Measurements from ENCODE around the gene NPAS3.

The NPAS3 gene

DNA sequence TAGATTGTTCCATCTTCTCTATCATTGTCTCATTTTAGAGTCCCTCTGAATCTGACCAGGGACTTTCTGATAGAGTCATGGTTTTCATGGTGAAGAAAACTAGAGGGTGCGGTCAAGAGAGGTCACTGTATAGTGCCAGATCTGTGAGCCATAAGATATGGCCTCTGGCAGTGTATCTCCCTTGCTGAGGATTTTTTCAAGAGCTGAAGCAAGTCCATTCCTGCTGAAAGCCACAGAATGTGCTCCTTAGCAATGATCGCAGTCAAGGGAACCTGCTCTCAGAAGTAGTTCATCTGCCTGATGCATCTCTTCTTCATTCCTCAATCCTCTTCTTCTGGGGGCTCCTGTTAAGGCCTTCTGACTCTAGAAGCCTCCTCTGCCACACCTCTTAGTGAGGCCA lies 607.0 kb downstream of the NPAS3 start:
- TF ChIP-seq TAF1 (IDR thresholded peaks at IDR 0.05; ENCODE audit: borderline replicate concordance, insufficient read depth, low read length) (no peak), SIN3A (IDR thresholded peaks at IDR 0.05; ENCODE audit: borderline replicate concordance, insufficient read depth, low read length) (no peak), FOXP2 (optimal IDR thresholded peaks at IDR 0.05; ENCODE audit: borderline replicate concordance, extremely low read depth, extremely low read length, insufficient read depth) (no peak), POLR2AphosphoS5 (IDR thresholded peaks at IDR 0.05; ENCODE audit: low read depth, low read length) (no peak)
- TF ChIP-seq, protein P1, sequence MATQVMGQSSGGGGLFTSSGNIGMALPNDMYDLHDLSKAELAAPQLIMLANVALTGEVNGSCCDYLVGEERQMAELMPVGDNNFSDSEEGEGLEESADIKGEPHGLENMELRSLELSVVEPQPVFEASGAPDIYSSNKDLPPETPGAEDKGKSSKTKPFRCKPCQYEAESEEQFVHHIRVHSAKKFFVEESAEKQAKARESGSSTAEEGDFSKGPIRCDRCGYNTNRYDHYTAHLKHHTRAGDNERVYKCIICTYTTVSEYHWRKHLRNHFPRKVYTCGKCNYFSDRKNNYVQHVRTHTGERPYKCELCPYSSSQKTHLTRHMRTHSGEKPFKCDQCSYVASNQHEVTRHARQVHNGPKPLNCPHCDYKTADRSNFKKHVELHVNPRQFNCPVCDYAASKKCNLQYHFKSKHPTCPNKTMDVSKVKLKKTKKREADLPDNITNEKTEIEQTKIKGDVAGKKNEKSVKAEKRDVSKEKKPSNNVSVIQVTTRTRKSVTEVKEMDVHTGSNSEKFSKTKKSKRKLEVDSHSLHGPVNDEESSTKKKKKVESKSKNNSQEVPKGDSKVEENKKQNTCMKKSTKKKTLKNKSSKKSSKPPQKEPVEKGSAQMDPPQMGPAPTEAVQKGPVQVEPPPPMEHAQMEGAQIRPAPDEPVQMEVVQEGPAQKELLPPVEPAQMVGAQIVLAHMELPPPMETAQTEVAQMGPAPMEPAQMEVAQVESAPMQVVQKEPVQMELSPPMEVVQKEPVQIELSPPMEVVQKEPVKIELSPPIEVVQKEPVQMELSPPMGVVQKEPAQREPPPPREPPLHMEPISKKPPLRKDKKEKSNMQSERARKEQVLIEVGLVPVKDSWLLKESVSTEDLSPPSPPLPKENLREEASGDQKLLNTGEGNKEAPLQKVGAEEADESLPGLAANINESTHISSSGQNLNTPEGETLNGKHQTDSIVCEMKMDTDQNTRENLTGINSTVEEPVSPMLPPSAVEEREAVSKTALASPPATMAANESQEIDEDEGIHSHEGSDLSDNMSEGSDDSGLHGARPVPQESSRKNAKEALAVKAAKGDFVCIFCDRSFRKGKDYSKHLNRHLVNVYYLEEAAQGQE (IDR thresholded peaks at IDR 0.05; ENCODE audit: insufficient read depth in 1 of 2, low read depth in 2 of 2, low read length in 2 of 2) = no peak

DNA sequence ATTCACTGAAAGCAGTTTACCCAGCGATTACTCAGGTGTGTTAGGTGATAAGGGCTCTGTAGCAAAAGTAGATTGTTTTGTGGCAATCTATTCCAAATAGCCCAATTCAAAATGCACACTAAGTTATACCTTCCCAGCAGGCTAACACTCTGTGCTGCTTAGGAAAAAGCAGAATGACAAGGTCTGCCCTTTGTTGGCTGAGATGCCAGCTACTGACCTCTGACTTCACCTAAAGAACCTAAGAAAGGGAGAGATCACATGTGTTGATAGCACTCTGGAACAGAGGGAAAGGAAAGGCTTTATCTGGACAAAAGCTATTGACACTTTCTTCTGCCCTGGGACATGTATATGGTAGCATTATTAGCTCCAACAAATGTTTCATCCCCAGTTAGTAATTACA lies 609.9 kb downstream of the NPAS3 start:
- TF ChIP-seq, protein P1 (IDR thresholded peaks at IDR 0.05; ENCODE audit: insufficient read depth in 1 of 2, low read depth in 2 of 2, low read length in 2 of 2) = no peak
- no peak for TF ChIP-seq TAF1 (IDR thresholded peaks at IDR 0.05; ENCODE audit: borderline replicate concordance, insufficient read depth, low read length)
- TF ChIP-seq POLR2AphosphoS5 (IDR thresholded peaks at IDR 0.05; ENCODE audit: low read depth, low read length) = no peak
- TF ChIP-seq SIN3A (IDR thresholded peaks at IDR 0.05; ENCODE audit: borderline replicate concordance, insufficient read depth, low read length) = no peak
- TF ChIP-seq FOXP2 (optimal IDR thresholded peaks at IDR 0.05; ENCODE audit: borderline replicate concordance, extremely low read depth, extremely low read length, insufficient read depth) = no peak

DNA sequence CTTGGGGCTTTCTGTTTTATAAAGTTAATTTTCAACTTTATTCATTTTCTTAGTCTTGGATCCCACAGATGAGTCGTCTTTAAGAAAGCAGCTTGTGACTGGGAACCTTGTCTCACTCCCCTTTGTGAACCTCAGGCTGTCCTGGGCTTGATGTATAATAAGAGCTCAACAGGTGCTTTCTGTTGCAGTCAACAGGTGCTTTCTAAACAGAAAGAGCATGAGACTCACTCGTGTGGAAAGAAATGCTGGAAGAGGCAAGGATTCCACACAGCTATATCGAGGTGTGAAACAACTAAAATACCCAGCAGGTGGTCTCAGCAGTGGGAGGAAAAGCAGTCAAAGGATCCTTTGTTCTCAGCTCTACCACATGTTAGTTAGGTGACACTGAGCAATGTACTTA lies 613.3 kb downstream of the NPAS3 start:
- TF ChIP-seq POLR2AphosphoS5 (IDR thresholded peaks at IDR 0.05; ENCODE audit: low read depth, low read length) (no peak), SIN3A (IDR thresholded peaks at IDR 0.05; ENCODE audit: borderline replicate concordance, insufficient read depth, low read length) (no peak), FOXP2 (optimal IDR thresholded peaks at IDR 0.05; ENCODE audit: borderline replicate concordance, extremely low read depth, extremely low read length, insufficient read depth) (no peak), TAF1 (IDR thresholded peaks at IDR 0.05; ENCODE audit: borderline replicate concordance, insufficient read depth, low read length) (no peak)
- TF ChIP-seq, protein P1 (IDR thresholded peaks at IDR 0.05; ENCODE audit: insufficient read depth in 1 of 2, low read depth in 2 of 2, low read length in 2 of 2) = no peak

DNA sequence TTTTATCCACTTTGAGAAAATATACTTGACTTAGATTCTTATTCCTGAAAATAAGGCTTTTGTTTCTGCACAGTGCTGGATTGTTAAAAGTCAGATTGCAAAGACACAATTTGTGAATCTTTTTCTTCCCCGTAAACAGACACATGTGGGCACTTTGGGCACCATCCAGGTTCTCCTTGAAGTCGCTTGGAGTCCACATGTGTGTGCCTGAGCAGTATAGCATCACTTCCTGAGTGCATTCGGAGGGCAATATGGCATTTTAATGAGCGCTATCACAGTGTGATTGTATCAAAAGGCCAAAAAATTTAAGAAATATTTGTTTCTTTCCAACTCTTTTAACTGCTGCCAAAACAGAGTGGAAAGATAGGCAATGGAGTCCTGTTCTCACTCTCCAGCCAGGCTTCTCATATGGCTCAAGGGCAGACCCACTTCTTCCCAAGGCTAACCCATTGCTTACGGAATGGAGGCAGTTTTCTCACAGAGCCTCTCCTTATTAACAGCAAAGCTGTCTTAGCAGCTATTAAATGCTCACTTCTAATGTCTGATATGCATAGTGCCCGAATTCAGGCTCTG lies 615.1 kb downstream of the NPAS3 start:
- TF ChIP-seq SIN3A (IDR thresholded peaks at IDR 0.05; ENCODE audit: borderline replicate concordance, insufficient read depth, low read length) (no peak), POLR2AphosphoS5 (IDR thresholded peaks at IDR 0.05; ENCODE audit: low read depth, low read length) (no peak), FOXP2 (optimal IDR thresholded peaks at IDR 0.05; ENCODE audit: borderline replicate concordance, extremely low read depth, extremely low read length, insufficient read depth) (no peak), TAF1 (IDR thresholded peaks at IDR 0.05; ENCODE audit: borderline replicate concordance, insufficient read depth, low read length) (no peak)
- TF ChIP-seq, protein P1 (IDR thresholded peaks at IDR 0.05; ENCODE audit: insufficient read depth in 1 of 2, low read depth in 2 of 2, low read length in 2 of 2) = no peak

Data from PFSK-1 (cell line).